Stimulated activated CD8-positive, alpha-beta memory T cell treated with anti-CD3 and anti-CD28 coated beads, Interleukin-7, amount 100 ng/mL, for 48 hours (primary cell): ENCODE data around the gene AFAP1.

Experiments used
- DNase-seq, 2 donors: peaks; one replicate each; pipeline ENCODE4 v3.0.0-alpha.2; 2020; ENCODE audit warnings: low read depth in 1 of 2; ENCODE audit errors: extremely low read depth in 1 of 2

AFAP1 gene

GRCh38 chr4:7741946-7742806, 197.5 kb downstream of the AFAP1 start:
- no peak for DNase-seq

- DNase-seq, result no peak
Observed at GRCh38 chr4:7740866-7741525, 198.7 kb downstream of the AFAP1 start.

GRCh38 chr4:7739918-7740865, 199.5 kb downstream of the AFAP1 start:
- no peak for DNase-seq

- no peak for DNase-seq
Observed at GRCh38 chr4:7739077-7739917, 200.4 kb downstream of the AFAP1 start.

GRCh38 chr4:7738458-7739076, 201.1 kb downstream of the AFAP1 start:
- no peak for DNase-seq

GRCh38 chr4:7737752-7738457, 201.8 kb downstream of the AFAP1 start:
- DNase-seq, result no peak

GRCh38 chr4:7737268-7737645, 202.4 kb downstream of the AFAP1 start:
- no peak for DNase-seq

- DNase-seq, result no peak
Observed at GRCh38 chr4:7736436-7737267, 203.0 kb downstream of the AFAP1 start.

GRCh38 chr4:7735961-7736360, 203.7 kb downstream of the AFAP1 start:
- DNase-seq, result no peak

- DNase-seq, result no peak
Observed at GRCh38 chr4:7735395-7735794, 204.3 kb downstream of the AFAP1 start.

- no peak for DNase-seq
Observed at GRCh38 chr4:7734651-7735260, 204.9 kb downstream of the AFAP1 start.

GRCh38 chr4:7733801-7734650, 205.6 kb downstream of the AFAP1 start:
- DNase-seq, result no peak

- DNase-seq, result no peak
Observed at GRCh38 chr4:7733201-7733600, 206.5 kb downstream of the AFAP1 start.

- DNase-seq, result no peak
Observed at GRCh38 chr4:7732263-7732662, 207.4 kb downstream of the AFAP1 start.

GRCh38 chr4:7731437-7731836, 208.2 kb downstream of the AFAP1 start:
- DNase-seq, result no peak

GRCh38 chr4:7727749-7728148, 211.9 kb downstream of the AFAP1 start:
- no peak for DNase-seq
